ENCODE results near the gene COPZ1.

Gene COPZ1

DNA sequence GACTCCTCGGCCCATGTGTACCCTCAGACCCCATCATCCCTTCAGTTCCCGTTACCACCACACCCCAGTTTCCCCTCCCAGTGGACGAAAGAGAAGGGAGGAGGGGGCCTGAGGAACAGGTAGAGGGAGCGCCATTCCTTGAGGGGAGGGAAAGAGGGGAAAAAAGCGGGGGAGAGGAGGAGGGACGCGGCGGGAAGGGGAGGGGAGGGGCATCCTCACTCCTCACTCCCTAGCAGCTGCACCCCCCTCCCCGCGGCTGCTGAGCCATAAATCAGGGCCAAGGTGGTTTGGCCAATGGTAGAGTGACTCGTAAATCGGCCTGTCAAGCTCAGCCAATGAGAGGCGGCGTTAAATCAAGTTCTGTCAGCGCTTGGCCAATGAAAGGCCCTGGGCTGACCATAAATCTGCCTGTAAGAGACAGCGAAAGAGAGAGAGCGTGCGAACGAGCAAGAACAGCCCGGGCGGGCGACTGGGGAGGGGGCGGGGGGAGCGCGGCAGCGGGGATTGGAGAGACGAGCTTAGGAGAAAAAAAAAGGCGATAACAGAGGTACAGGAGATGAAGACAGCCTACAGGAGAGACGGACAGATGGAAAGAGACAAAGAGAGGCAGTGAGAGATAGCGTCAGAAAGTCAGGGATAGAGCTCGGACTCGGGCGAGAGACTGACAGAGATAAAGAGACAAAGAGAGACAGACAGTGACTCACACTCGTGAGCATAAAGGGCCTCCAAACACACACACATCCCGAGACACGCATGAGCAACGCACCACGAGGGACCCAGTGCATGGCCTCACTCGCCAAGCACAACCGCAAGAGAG lies 34.2 kb downstream of the COPZ1 start:
- DNase-seq (ENCODE audit: low spot score) = peak; percentile 95

DNA sequence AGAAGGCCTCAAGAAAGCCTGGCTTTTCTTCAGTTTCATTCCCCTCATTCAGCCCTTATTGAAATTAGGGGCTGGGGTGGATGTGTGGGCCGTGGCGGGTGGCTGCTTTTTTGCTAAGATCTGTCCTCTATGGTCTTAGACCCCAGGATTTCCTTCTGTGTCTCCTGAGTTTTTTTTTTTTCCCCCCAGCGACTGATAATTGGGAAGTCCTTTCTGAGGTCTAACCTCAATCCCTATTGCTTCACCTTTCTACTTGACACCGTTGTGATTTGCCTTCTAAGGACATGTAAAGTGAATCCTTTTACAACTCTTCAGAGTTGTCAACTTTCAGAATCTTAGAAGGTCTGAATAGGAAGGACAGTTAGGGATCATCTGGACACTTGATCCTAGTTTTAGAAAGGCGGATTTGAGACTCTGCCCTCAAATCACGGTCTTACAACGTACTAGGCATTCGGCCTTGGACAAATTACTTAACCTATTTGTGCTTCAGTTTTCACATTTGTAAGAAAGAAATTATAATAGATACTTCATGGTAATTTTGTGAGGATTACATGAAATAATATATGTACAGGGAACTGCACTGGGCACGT lies 34.9 kb downstream of the COPZ1 start:
- DNase-seq (ENCODE audit: low spot score) = no peak

- peak; percentile 58 for DNase-seq (ENCODE audit: low spot score)
These were observed 36.0 kb downstream of the COPZ1 start for GRCh38 chr12:54360717-54361456.

- DNase-seq (ENCODE audit: low spot score) = no peak
These were observed 38.1 kb downstream of the COPZ1 start for GRCh38 chr12:54363047-54363446.

DNA sequence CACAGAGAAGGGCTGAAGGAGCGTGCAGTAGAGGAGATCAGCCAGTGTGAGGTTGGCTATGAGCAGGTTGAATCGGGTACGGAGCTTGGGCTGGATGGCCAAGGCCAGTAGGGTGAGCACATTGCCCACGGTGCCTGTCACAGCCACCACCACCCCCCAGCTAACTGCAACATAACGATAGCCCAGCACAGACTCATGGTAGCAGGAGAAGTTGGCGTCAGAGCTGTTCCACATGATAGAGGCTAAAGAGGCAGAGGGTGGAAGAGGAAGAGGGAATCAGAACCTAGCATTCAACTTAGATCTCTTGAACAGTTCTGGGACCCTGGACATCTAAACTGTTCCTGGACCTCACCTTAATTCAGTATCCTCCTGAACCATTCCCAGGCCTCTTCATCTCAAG lies 38.7 kb downstream of the COPZ1 start:
- no peak for DNase-seq (ENCODE audit: low spot score)

- DNase-seq (ENCODE audit: low spot score) = no peak
These were observed 39.5 kb downstream of the COPZ1 start, which contains the start of gene GPR84 for GRCh38 chr12:54364413-54364812. GPR84 (minus strand) TSS chr12:54364486; CDS start chr12:54363851, 635 bp downstream.

DNA sequence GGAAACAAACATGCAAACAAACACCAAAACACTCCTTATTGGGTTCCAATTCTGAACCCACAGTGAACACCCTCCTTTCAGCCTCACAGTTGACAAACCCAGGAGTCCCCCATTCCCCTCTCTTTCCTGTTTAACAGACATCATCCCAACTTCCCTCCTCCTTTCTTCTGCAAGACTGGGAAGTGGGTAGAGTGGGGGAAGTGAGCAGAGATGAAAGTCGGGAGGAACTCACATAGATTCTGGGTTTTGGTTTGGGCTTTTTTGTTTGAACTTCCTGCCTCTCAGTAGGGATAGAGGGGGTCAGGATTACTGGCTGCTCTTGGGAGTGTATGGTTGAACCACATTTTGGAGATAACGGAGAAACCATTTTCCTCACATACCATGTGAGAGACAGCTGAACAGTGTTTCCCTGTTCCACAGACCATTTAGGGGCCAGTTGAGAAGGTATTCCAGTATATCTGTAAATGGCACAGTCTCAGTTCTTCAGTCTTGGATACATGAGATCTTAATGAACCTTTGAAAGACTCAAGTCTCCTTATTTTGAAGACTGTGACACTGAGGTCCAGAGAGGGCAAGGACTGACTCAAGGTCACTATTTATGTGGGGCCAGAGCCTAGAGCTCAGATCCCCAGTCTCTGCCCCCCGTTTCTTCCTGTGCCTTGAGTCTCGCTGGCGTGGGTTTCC lies 43.2 kb downstream of the COPZ1 start:
- DNase-seq (ENCODE audit: low spot score) = no peak

DNA sequence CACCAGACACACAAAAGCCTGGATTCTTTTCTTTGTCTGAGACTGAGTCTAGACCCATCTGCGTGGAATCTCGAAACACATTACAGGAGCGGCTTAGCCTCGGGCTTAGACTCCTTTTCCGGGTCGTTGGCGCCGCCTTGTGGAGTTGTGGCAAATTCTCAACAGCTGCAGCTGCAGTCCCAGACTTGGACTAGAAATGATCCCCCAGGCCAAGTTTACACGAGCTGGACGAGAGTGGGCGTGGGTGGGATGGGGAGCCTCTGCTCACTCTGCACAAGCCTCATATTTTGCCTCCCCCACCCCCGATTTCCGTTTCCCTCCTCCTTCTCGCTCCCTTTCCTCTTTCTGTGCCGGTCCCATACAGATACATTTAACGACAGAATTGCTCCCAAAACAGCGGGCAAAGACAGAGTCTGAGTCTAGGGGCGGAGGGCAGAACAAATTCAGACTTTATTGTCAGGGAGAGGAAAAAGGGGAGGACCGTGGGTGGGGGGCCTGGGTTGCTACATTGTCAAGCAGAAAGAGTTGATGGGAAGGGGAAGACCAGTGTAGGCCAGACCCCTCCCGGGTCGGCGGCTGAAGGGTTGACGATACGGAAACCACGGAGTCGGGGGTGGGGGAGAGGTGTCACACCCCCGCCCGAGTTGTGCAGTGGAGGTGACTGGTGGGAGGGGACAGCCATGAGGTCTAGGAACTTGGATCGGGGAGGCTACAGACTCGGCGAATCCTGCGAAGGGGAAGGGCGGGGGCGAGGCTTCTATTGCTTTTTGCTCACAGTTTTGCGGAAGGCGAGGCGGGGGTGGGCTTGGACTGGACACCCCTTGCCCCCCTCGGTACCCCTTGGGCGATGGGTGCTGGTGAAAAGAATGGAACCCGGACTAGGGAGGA lies 44.0 kb downstream of the COPZ1 start:
- DNase-seq (ENCODE audit: low spot score) = peak; percentile 85

GRCh38 chr12:54369597-54370131 lies 44.7 kb downstream of the COPZ1 start:
- DNase-seq (ENCODE audit: low spot score) = no peak

DNA sequence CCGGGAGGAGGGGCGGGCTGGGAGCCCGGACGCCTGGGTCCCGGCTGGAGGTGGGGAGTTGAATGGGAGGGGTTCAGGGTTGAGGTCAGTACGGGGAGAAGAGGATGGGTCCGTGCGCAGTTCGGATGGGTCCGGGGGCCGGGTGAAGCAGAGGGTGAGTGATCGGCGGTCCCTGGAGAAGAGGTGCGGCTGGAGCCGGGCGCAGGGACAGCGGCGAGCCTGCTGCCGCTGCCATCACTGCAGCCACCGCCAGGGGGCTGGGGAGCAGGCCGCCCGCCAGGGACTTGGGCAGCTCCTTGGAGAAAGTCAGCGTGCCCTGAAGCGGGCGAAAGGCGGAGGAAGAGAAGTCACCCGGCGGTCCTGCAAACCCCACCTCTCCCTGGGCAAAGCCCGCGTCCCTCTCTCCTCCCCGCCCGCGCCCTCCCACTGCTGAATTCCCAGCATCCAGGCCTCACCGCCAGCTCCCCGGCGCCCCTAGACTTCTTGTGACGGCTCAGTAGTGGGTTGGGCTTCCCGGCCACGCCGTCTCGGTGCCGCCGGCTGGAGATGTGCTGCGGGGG lies 45.3 kb downstream of the COPZ1 start:
- DNase-seq (ENCODE audit: low spot score) = peak; percentile 92

- DNase-seq (ENCODE audit: low spot score) = no peak
These were observed 46.6 kb downstream of the COPZ1 start for GRCh38 chr12:54371328-54372112.

- DNase-seq (ENCODE audit: low spot score) = no peak
These were observed 47.3 kb downstream of the COPZ1 start for GRCh38 chr12:54372113-54372806.

- no peak for DNase-seq (ENCODE audit: low spot score)
These were observed 49.0 kb downstream of the COPZ1 start for GRCh38 chr12:54373649-54374561.

GRCh38 chr12:54374562-54375258 lies 49.8 kb downstream of the COPZ1 start:
- no peak for DNase-seq (ENCODE audit: low spot score)

DNA sequence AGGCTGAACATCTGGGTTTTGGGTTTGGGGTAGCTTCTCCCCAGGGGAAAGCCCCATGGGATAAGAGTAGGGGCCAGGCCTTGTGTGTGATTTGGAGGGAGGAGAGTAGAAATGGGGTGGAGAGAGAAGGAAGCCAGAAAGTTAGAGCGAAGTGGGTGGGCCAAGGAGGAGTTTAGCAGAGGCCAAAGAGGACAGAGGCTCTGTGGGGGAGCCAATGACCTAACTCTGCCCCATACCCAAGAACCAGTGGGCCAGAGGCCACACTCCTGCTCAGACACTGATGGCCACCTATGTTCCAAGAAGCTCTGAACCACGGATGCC lies 50.3 kb downstream of the COPZ1 start:
- no peak for DNase-seq (ENCODE audit: low spot score)

- no peak for DNase-seq (ENCODE audit: low spot score)
These were observed 51.7 kb downstream of the COPZ1 start for GRCh38 chr12:54376596-54376995.

- no peak for DNase-seq (ENCODE audit: low spot score)
These were observed 52.1 kb downstream of the COPZ1 start for GRCh38 chr12:54377007-54377406.
